Gastrocnemius medialis (tissue), 4 donors: ENCODE measurements around the gene TMEM72. TPM values are rescaled to one million over a fixed set of nuclear protein-coding genes. Genes with fewer than 3 reads are reported as not detected.

Source experiments
- ATAC-seq, 2 donors: fragments of 150-250 bp; one replicate each; pipeline ENCODE4 v1.9.1; 2016
- DNase-seq, 2 donors: peaks; one replicate each; pipeline ENCODE4 v3.0.0-alpha.2; 2019
- H3K27ac ChIP-seq, 4 donors: fragments of 200-600 bp; sonication (generic); 1 replicate in 1 of 4; 2 replicates in 3 of 4; pipeline ENCODE4 v1.5.1; 2016 to 2018; ENCODE audit warnings: mild to moderate bottlenecking in 2 of 4, moderate library complexity in 1 of 4
- H3K27me3 ChIP-seq, 3 donors: fragments of 200-600 bp; sonication (generic) in 2 of 3; 1 replicate in 1 of 3; 2 replicates in 2 of 3; pipeline versions ENCODE4 v1.5.1 to v1.6.0; 2016 to 2019; ENCODE audit warnings: mild to moderate bottlenecking in 1 of 3, moderate library complexity in 1 of 3
- H3K36me3 ChIP-seq, 2 donors: fragments of 200-600 bp; sonication (generic) in 1 of 2; one replicate each; pipeline ENCODE4 v1.5.1; 2017 to 2018
- H3K4me1 ChIP-seq, 2 donors: fragments of 200-600 bp; sonication (generic) in 1 of 2; one replicate each; pipeline ENCODE4 v1.5.1; 2016 to 2017; ENCODE audit warnings: mild to moderate bottlenecking in 2 of 2
- H3K4me3 ChIP-seq, 4 donors: fragments of 200-600 bp; sonication (generic) in 3 of 4; 1 replicate in 1 of 4; 2 replicates in 3 of 4; pipeline ENCODE4 v1.5.1; 2016 to 2019; ENCODE audit warnings: mild to moderate bottlenecking in 2 of 4
- H3K9me3 ChIP-seq, 3 donors: fragments of 200-600 bp; sonication (generic) in 2 of 3; 1 replicate in 1 of 3; 2 replicates in 2 of 3; pipeline ENCODE4 v1.5.1; 2016 to 2019
- POLR2A ChIP-seq, 2 donors: fragments of 450-650 bp; IDR thresholded peaks; one replicate each; pipeline ENCODE4 v1.6.1; 2017; ENCODE audit warnings: antibody characterized with exemption in 2 of 2, mild to moderate bottlenecking in 2 of 2, moderate library complexity in 2 of 2
- in situ Hi-C, 4 donors: fragments of 200-750 bp; cut with MboI; loops; one replicate each; pipeline versions ENCODE4 v1.15.0 to v1.8.0; 2017; ENCODE audit warnings: low sequenced_read_pairs in 4 of 4
- intact Hi-C: fragments of 100-400 bp; cut with DNase I; formaldehyde crosslinking; loops from one replicate; pipeline ENCODE4 v1.15.1; 2023; ENCODE audit warnings: low total_unique reads
- total RNA-seq, 4 donors: library from RNA; depleted of rRNA; stranded (reverse); fragments of >200 nt; gene quantifications; one replicate each; pipeline versions ENCODE4 v1.1.0 to v1.2.3, GENCODE V29; 2016
- TF ChIP-seq, protein P1 (sequence below), 5 experiments: fragments of 450-650 bp in 3 of 5; fragments of 200-600 bp in 2 of 5; sonication (generic) in 2 of 5; IDR thresholded peaks in 4 of 5; conservative IDR thresholded peaks in 1 of 5; 1 replicate in 4 of 5; 2 replicates in 1 of 5; pipeline ENCODE4 v1.5.1; 2016 to 2019; ENCODE audit warnings: antibody characterized with exemption in 5 of 5, mild to moderate bottlenecking in 3 of 5, moderate library complexity in 3 of 5

TMEM72 gene
- total RNA-seq, 4 donors from 2014 or later = not detected

DNA sequence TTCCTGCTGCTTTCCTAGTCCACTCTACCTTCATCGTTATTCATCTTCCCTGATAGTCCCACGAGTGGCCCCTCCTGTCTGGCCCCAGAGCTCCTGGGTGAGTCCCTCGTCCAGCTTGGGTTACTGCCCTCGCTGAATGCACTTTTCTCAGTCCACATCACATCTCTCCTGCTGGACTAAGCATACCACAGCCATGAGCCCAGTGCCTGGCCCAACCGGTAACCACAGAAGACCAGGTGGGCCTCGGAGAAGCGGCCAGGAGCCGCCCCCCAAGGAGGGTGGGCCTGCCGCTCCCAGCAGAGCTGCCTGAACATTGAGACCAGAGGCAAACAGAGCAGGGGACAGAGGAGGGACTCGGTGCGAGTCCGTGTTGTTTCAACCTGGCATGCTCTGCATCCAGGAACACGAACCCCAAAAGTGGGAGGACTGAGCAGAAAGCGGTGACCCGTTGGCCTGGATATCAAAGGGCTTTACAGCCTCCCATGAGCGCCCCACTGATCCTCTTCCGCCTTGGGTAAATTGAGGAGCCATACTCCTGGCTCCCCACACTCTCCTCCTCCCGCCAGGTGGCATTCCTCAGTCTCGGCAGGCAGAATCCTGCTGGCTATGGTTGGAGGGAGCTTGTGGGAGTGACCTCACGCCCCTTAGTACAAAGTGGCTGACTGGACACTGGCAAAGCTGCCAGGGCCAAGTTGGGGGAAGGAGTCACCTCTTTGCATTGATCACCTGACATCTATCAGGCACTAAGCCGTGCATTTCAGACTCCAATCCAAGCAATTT lies 13.3 kb downstream of the TMEM72 start:
- no peak for ATAC-seq
- in situ Hi-C loops (no loop called here), intact Hi-C loops (no loop called here)

DNA sequence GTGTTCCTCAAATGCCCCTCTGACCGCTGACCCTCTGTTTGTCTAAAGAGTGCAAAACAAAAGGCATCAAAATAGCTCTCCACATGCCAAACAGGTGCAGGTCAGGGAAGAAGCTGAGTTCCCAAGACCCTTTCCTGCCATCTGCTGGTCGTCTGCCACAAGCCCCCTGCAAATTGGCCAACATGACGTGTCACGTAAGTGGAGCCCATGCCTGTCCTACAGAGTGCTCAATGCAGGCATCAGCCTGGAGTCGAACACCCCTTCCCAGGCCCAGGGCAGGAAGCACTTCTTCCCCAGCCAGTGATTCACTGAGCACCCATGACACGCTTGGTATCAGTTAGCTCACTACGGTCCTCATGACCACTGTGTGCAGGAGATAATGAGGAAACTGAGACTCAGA lies 14.1 kb downstream of the TMEM72 start:
- Histone ChIP-seq H3K4me3 (no peak overlapping the region), H3K9me3 (no peaks in the 10 kb centered on the region), H3K36me3 (no peaks in the 10 kb centered on the region), H3K27ac (no peak overlapping the region), H3K27me3 (no peaks in the 10 kb centered on the region), H3K4me1 (no peaks in the 10 kb centered on the region)
- intact Hi-C loops = no loop called here
- DNase-seq (no peak), ATAC-seq (no peak)
- in situ Hi-C loops = no loop called here
- no peak for TF ChIP-seq POLR2A (IDR thresholded peaks at IDR 0.05)
- TF ChIP-seq, protein P1, sequence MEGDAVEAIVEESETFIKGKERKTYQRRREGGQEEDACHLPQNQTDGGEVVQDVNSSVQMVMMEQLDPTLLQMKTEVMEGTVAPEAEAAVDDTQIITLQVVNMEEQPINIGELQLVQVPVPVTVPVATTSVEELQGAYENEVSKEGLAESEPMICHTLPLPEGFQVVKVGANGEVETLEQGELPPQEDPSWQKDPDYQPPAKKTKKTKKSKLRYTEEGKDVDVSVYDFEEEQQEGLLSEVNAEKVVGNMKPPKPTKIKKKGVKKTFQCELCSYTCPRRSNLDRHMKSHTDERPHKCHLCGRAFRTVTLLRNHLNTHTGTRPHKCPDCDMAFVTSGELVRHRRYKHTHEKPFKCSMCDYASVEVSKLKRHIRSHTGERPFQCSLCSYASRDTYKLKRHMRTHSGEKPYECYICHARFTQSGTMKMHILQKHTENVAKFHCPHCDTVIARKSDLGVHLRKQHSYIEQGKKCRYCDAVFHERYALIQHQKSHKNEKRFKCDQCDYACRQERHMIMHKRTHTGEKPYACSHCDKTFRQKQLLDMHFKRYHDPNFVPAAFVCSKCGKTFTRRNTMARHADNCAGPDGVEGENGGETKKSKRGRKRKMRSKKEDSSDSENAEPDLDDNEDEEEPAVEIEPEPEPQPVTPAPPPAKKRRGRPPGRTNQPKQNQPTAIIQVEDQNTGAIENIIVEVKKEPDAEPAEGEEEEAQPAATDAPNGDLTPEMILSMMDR (IDR thresholded peaks at IDR 0.05 in 4 of 5, conservative IDR thresholded peaks at IDR 0.05 in 1 of 5) = no peak

More for the DNA sequence above, 13.3 kb downstream of the TMEM72 start:
- no peaks in the 10 kb centered on the region for H3K9me3 ChIP-seq
- H3K27me3 ChIP-seq = no peaks in the 10 kb centered on the region
- DNase-seq = no peak
- no peaks in the 10 kb centered on the region for H3K36me3 ChIP-seq
- H3K27ac ChIP-seq = no peak overlapping the region
- H3K4me1 ChIP-seq = no peaks in the 10 kb centered on the region
- H3K4me3 ChIP-seq = no peak overlapping the region
- TF ChIP-seq, protein P1 (IDR thresholded peaks at IDR 0.05 in 4 of 5, conservative IDR thresholded peaks at IDR 0.05 in 1 of 5) = no peak
- no peak for TF ChIP-seq POLR2A (IDR thresholded peaks at IDR 0.05)

DNA sequence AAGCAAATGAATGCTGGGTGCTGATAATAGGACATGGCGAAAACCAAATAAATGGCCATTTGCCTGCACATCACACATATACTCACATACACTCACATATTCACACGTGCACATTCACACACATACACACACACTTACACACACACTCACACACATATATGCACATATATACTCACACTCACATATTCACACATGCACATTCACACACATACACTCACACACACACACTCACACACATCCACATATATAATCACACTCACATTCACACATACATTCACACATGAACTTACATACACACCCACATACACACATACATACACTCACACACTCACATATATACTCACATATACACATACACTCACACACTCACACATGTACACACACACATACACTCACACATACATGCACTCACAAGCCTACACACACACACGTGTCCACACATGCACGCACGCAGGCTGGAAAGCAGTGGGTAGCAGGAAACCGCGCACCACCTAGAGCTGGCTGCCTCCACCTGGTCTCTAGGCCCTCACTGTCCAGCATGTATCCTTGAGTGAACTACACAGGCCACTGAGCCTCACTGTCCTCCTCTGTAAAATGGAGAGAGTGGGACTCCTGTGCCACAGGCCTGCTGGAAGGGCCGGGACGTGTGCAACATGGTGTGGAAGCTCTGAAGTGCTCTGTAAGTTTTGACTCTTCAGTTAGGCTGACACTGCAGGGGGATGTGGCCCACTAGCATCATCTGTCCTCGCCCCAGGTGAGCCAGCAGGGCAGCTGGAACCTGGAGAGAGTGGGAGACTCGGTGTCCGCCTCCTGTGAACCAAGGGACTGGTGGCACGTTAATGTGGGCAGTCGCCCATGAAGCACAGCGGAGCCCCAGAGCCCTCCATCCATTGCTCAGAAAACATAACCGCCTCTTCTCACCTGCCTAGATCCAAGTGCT lies 14.9 kb downstream of the TMEM72 start:
- intact Hi-C loops = no loop called here

DNA sequence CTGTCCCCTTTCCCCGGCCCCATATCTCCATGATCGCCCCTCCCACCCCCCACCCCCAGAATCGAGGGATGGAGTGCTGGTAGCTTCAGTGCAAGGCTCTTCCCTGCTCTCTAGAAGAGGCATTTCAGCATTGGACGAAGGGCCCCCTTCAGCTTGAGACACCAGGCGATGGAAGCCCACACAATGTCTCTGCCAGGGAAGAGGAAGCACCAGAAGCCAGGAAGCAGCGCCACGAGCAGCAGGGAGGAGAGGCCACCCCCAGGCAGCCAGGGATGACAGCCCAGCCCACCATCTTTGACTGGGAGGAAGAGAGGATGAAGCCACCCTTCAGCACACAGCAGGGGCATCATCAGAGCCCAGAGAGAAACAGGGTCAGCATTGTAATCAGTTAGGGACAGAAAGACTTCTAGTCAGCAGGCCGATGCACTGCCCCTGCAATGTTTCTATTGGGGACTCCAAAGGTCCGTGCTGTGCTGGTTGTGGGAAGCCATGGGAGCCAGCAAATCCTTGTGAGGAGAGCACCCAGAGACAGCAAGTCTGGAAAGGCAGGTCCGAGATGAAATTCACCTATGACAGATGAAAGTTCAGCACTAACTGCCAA lies 15.7 kb downstream of the TMEM72 start:
- H3K4me3 ChIP-seq = no peak overlapping the region
- in situ Hi-C loops = no loop called here
- H3K9me3 ChIP-seq = no peaks in the 10 kb centered on the region
- DNase-seq (no peak), ATAC-seq (no peak)
- TF ChIP-seq, protein P1 (IDR thresholded peaks at IDR 0.05 in 4 of 5, conservative IDR thresholded peaks at IDR 0.05 in 1 of 5) = no peak
- TF ChIP-seq POLR2A (IDR thresholded peaks at IDR 0.05) = no peak
- no peaks in the 10 kb centered on the region for H3K4me1 ChIP-seq
- no peaks in the 10 kb centered on the region for H3K36me3 ChIP-seq
- intact Hi-C loops = no loop called here
- no peak overlapping the region for H3K27ac ChIP-seq
- no peaks in the 10 kb centered on the region for H3K27me3 ChIP-seq

More for the DNA sequence above, 14.9 kb downstream of the TMEM72 start:
- ATAC-seq = no peak
- TF ChIP-seq POLR2A (IDR thresholded peaks at IDR 0.05) = no peak
- TF ChIP-seq, protein P1 (IDR thresholded peaks at IDR 0.05 in 4 of 5, conservative IDR thresholded peaks at IDR 0.05 in 1 of 5) = no peak
- in situ Hi-C loops = no loop called here
- Histone ChIP-seq H3K4me3 (no peak overlapping the region), H3K4me1 (no peaks in the 10 kb centered on the region), H3K9me3 (no peaks in the 10 kb centered on the region), H3K27me3 (no peaks in the 10 kb centered on the region), H3K36me3 (no peaks in the 10 kb centered on the region), H3K27ac (no peak overlapping the region)
- DNase-seq = no peak
